Suprapubic skin (tissue), 3 donors: Measurements from ENCODE around the gene RGS7.
"Not testable (repeated sequence)": the region's sequence is repeated elsewhere in the genome, so short reads cannot be mapped to it uniquely, and the experiment has no call there.

Experiments used
- CTCF ChIP-seq, 2 donors: fragments of 200-600 bp in 1 of 2; fragments of 450-650 bp in 1 of 2; sonication (generic) in 1 of 2; IDR thresholded peaks; one replicate each; pipeline ENCODE4 v1.5.1; 2016 to 2019; ENCODE audit warnings: antibody characterized with exemption in 2 of 2, mild to moderate bottlenecking in 1 of 2, moderate library complexity in 1 of 2
- POLR2A ChIP-seq, 2 donors: fragments of 450-650 bp; IDR thresholded peaks; one replicate each; pipeline ENCODE4 v1.6.1; 2017; ENCODE audit warnings: antibody characterized with exemption in 2 of 2, mild to moderate bottlenecking in 2 of 2, moderate library complexity in 2 of 2

DNA sequence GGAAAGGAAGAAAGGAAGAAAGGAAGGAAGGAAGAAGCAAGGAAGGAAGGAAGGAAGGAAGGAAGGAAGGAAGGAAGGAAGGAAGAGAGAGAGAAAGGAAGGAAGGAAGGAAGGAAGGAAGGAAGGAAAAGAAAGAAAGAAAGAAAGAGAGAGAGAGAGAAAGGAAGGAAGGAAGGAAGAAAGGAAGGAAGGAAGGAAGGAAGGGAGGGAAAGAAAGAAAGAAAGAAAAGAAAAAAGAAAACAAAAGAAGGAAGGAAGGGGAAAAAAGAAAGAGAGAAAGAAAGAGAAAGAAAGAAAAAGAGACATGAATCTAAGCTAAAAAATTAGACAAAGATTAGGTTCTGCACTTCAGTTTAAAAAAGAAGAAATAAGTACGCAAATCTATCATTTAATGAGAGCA, 136.1 kb downstream of the RGS7 start:
- TF ChIP-seq CTCF, POLR2A (IDR thresholded peaks at IDR 0.05): not testable (repeated sequence)
